Stimulated activated memory B cell treated with anti-CD40 and anti-IgM and Interleukin-4, amounts not matched to agents 10 μg/mL and 1 μg/mL and 100 μg/mL, for 72 hours (primary cell): ENCODE data around the gene SSMEM1.
"Not testable (repeated sequence)": the region's sequence is repeated elsewhere in the genome, so short reads cannot be mapped to it uniquely, and the experiment has no call there.

ENCODE experiments used
- ATAC-seq: fragments of 150-1000 bp; cut with Tn5 transposase; 2 replicates; pipeline ENCODE4 v1.10.0; 2021
- H3K27ac Mint-ChIP-seq: one replicate; pipeline ENCODE4 v1.8.0; 2022; ENCODE audit warnings: mild to moderate bottlenecking, mixed read lengths
- H3K27me3 Mint-ChIP-seq: one replicate; pipeline ENCODE4 v1.8.0; 2022; ENCODE audit warnings: mixed read lengths
- H3K36me3 Mint-ChIP-seq: one replicate; pipeline ENCODE4 v1.8.0; 2022; ENCODE audit warnings: mixed read lengths
- H3K4me1 Mint-ChIP-seq: one replicate; pipeline ENCODE4 v1.8.0; 2022; ENCODE audit warnings: mixed read lengths
- H3K4me3 Mint-ChIP-seq: one replicate; pipeline ENCODE4 v1.8.0; 2022; ENCODE audit warnings: mild to moderate bottlenecking, moderate library complexity, mixed read lengths
- H3K9me3 Mint-ChIP-seq: one replicate; pipeline ENCODE4 v1.8.0; 2022; ENCODE audit warnings: mixed read lengths

SSMEM1 gene

DNA sequence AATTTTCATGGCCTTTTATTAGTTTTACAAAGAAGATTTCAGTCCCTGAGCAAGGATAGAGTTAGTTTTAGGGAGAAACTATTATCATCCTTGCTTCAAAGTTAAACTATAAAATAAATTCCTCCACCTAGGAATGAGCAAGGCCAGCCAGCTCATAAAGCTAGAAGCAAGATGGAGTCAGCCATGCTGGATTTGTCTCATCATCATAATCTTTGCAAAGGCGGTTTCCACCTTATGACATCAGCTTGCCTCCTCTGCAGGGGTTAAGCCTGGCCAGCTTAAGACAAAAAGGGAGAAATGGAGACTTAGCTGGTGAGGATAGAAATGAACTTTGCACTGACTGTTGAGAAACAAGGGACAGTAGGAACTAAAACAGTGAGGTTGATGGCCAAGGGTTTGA, 18.7 kb downstream of the SSMEM1 start:
- Mint-ChIP-seq H3K9me3 (peaks cover 5% of the 10 kb centered on the region), H3K36me3 (no peaks in the 10 kb centered on the region), H3K27ac (no peak overlapping the region), H3K4me1 (no peaks in the 10 kb centered on the region), H3K4me3 (no peak overlapping the region), H3K27me3 (no peaks in the 10 kb centered on the region)
- no peak for ATAC-seq

DNA sequence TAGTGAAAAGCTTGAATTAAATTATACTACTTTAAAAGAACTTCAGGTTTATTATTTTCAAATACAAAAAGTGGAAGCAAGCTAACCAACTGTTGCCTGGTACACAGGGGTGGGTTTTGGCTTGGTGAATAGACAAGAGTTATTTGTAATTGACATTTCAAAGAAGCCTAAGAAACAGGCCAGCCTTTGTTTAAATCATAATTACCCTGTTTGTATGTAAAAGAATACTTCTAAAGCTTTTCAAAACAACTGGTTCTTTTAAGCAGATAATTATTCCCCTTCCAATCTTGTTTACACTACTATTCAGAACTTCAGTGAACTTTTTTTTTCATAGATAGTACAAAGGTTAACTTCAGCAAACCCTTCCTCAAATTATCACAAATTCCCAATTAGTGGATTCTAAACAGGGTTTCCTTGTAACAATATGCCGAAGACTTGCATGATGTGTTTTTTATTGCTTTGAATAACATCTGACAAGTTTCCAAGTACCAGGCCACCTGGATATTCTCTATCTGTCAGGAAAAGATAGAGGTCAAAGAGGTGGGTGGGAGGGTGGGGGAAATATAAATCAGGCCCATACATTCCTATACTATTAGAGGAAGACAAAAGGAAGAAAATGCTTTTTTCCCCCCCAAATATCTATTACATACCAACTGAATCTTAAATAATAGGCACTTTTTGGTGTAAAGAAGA, 20.4 kb downstream of the SSMEM1 start:
- peaks cover 5% of the 10 kb centered on the region for H3K9me3 Mint-ChIP-seq
- H3K4me1 Mint-ChIP-seq = no peaks in the 10 kb centered on the region
- H3K4me3 Mint-ChIP-seq = no peak overlapping the region
- no peak for ATAC-seq
- H3K27ac Mint-ChIP-seq = no peak overlapping the region
- peaks cover 8% of the 10 kb centered on the region for H3K27me3 Mint-ChIP-seq
- H3K36me3 Mint-ChIP-seq = no peaks in the 10 kb centered on the region

DNA sequence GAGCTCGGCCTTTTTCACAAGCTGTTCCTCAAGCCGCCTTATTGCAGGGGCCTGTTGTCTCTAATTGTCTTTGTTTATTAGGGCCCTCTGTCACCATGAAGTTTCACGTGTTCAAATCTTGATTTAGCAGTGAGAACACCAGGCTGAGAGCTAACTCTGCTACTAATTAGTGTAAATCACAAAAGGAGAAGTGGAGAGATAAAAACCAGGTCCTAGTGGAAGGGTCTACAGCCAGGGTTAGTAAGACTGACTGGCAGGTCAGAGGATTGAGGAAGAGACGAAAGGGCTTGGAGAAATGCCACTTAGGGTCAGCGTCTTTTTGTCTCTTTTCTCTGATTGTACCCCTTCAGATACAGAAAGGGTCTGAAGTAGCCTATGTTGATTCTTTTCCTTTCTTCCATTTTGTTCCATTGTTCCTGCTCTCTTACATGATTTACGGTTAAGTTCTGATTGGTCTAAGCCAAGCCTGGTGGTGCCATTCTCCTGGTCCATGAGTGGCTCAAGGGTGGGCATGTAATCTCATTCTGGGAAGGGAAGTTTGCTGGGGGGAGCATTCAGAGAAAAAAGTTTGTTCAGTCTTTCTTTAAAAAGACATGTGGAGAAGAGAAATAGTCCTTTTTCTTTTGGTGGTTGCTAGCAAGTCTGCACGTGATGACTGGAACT, 21.3 kb downstream of the SSMEM1 start:
- Mint-ChIP-seq H3K27me3 (peaks cover 8% of the 10 kb centered on the region), H3K4me3 (no peak overlapping the region), H3K4me1 (no peaks in the 10 kb centered on the region), H3K36me3 (no peaks in the 10 kb centered on the region), H3K27ac (no peak overlapping the region), H3K9me3 (peaks cover 1% of the 10 kb centered on the region)
- no peak for ATAC-seq

DNA sequence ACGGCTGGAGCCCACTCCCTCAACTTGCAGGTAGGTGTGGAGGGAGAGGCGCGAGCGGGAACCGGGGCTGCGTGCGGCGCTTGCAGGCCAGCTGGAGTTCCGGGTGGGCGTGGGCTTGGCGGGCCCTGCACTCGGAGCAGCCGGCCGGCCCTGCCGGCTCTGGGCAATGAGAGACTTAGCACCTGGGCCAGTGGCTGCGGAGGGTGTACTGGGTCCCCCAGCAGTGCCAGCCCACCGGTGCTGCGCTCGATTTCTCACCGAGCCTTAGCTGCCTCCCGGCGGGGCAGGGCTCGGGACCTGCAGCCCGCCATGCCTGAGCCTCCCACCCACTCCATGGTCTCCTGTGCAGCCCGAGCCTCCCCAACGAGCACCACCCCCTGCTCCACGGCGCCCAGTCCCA, 22.3 kb downstream of the SSMEM1 start:
- not testable (repeated sequence) for H3K27ac Mint-ChIP-seq, H3K36me3 Mint-ChIP-seq, ATAC-seq, H3K4me3 Mint-ChIP-seq, H3K9me3 Mint-ChIP-seq, H3K4me1 Mint-ChIP-seq, H3K27me3 Mint-ChIP-seq

DNA sequence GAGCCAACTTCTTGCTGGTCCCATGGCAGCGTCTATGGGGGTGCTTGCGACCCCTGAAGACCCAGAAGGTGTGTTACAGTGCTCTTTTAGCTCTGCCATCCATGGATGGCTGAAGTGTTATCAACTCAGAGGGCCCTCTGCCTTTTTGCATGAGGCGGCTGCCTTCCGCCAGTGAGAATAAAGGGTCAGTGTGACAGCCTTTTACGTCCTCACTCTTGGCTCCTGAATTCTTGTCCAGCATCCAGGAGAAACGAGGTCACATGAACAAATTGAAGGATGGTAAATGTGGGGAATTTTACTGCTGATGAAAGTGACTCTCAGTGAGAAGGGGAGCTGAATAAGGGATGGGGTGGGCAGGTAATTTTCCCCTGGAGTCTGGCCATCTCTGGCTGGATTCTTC, 24.1 kb downstream of the SSMEM1 start:
- Mint-ChIP-seq H3K27ac (no peak overlapping the region), H3K4me3 (no peak overlapping the region), H3K27me3 (peaks cover 18% of the 10 kb centered on the region), H3K36me3 (no peaks in the 10 kb centered on the region), H3K4me1 (no peaks in the 10 kb centered on the region), H3K9me3 (no peaks in the 10 kb centered on the region)
- no peak for ATAC-seq

DNA sequence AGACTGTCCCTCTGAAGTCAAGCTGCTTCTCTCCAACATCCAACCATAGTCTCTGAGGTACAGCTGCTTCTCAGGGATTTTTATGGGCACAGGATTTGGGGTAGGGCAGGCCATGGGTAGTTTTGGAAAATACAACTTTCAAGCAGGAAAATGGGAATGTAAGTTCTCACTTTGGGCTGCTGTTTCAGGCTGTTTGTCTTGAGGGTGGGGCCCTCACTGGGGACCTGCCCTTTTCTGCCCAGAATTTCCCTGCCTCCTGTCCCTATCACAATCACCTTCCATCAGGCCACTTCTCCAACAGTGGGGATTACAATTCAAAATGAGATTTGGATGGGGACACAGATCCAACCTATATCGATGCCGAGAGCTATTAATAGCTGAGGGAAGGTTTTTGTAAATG, 24.5 kb downstream of the SSMEM1 start:
- no peak for ATAC-seq
- H3K36me3 Mint-ChIP-seq = no peaks in the 10 kb centered on the region
- H3K27me3 Mint-ChIP-seq = peaks cover 18% of the 10 kb centered on the region
- no peak overlapping the region for H3K27ac Mint-ChIP-seq
- no peaks in the 10 kb centered on the region for H3K9me3 Mint-ChIP-seq
- no peak overlapping the region for H3K4me3 Mint-ChIP-seq
- H3K4me1 Mint-ChIP-seq = no peaks in the 10 kb centered on the region

DNA sequence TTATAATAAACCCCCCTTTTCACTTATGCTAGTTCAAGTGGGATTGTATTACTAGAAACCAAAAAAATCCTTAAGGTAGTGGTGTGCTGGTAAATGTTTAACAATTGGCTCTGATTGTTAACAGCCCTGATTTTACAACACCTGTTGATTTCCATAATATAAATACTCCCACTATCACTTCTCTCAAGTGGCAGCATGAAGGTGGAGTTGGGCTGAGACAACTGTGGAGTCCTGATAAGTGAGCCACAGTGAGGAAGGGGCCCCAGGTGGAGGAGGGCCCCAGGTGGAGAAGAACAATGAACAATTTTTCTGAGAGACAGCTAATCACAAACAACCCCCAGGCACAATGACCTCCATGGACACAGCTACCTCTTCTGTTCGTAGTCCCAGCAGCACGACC, 26.4 kb downstream of the SSMEM1 start:
- Mint-ChIP-seq H3K9me3 (no peaks in the 10 kb centered on the region), H3K4me3 (no peak overlapping the region), H3K27me3 (peaks cover 18% of the 10 kb centered on the region), H3K27ac (no peak overlapping the region), H3K36me3 (no peaks in the 10 kb centered on the region), H3K4me1 (no peaks in the 10 kb centered on the region)
- no peak for ATAC-seq

DNA sequence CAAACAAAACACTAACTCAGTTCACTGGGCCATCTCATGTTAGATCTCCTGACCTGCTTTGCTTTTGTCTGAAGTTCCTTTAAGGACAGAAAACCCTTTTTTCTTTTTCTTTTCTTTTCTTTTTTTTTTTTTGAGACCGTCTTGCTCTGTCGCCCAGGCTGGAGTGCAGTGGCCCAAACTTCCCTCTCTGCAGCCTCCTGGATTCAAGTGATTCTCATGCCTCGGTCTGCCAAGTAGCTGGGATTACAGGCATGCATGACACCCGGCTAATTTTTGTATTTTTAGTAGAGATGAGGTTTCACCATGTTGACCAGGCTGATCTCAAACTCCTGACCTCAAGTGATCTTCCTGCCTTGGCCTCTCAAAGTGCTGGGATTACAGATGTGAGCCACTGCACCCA, 28.7 kb downstream of the SSMEM1 start:
- H3K4me3 Mint-ChIP-seq, H3K36me3 Mint-ChIP-seq, H3K9me3 Mint-ChIP-seq, H3K4me1 Mint-ChIP-seq, ATAC-seq, H3K27ac Mint-ChIP-seq: not testable (repeated sequence)
- H3K27me3 Mint-ChIP-seq = peaks cover 27% of the 10 kb centered on the region

DNA sequence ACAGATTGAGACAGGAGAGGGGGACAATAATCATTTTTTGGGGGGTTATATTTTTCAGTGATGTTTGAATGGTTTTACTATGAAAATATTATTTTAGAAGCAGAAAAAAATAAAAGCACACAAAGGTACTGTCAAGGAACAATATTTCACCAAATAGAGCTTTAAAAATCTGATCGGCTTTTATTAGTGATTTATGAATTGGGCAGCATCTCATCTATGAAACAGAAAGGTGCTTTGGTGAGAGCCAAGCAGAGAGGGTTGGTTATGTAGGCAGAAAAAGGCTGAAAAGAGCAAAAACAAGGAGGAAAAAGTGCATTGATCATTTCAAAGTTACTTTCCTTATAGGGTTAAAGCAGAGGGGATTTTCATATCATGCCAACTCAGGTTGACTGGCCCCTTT, 32.6 kb downstream of the SSMEM1 start:
- peaks cover 12% of the 10 kb centered on the region for H3K4me1 Mint-ChIP-seq
- no peaks in the 10 kb centered on the region for H3K36me3 Mint-ChIP-seq
- no peak overlapping the region for H3K4me3 Mint-ChIP-seq
- no peaks in the 10 kb centered on the region for H3K9me3 Mint-ChIP-seq
- no peak for ATAC-seq
- H3K27me3 Mint-ChIP-seq = peaks cover 19% of the 10 kb centered on the region
- no peak overlapping the region for H3K27ac Mint-ChIP-seq

DNA sequence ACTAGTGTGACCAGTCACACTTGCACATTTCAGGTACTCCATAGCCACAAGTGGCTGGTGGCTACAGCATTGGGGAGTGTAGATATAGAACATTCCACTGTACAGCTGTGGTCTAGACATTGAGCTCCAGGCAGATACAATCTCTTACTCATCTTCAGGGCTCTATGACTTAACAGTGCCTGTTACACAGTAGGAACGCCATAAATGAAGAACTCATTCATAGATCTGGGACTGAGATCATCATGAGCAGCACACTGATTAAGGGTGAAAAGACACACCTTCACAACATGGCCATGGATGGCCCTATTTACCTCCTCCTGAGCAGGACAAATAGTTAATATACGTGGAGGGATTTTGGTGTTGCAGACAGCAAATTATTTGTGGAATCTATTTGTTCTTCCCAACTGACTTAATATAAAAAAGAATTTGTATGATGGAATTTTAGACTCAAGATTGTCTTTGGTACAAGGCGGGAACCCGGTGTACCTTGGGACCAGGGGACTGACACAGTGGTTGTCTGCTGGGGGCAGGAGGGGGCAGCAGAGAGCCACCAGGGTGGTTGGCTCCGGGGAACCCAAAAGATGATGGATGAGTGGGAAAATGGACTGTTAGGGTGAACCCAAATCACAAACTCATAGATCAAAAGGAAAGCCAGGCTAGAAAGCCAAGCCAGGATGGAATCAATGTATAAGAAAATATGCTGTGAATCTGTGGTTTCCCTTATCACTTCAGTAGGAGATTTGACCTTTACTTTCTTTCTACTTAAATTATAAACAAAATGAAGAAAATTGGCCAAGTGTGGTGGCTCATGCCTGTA, 34.7 kb downstream of the SSMEM1 start:
- Mint-ChIP-seq H3K4me1 (peaks cover 12% of the 10 kb centered on the region), H3K9me3 (peaks cover 9% of the 10 kb centered on the region), H3K27ac (no peak overlapping the region), H3K4me3 (no peak overlapping the region), H3K36me3 (peaks cover 6% of the 10 kb centered on the region), H3K27me3 (peaks cover 8% of the 10 kb centered on the region)
- no peak for ATAC-seq

DNA sequence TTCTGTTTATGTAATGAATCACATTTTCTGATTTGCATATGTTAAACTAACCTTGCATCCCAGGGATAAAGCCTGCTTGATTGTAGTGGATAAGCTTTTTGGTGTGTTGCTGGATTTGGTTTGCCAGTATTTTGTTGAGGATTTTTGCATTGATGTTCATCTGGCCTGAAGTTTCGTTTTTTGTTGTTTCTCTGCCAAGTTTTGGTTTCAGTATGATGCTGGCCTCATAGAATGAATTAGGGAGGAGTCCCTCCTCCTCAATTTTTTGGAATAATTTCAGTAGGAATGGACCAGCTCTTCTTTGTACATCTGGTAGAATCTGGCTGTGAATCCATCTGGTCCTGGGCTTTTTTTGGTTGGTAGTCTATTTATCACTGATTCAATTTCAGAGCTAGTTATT, 35.8 kb downstream of the SSMEM1 start:
- not testable (repeated sequence) for H3K36me3 Mint-ChIP-seq, H3K4me3 Mint-ChIP-seq, ATAC-seq, H3K27ac Mint-ChIP-seq, H3K9me3 Mint-ChIP-seq, H3K27me3 Mint-ChIP-seq
- H3K4me1 Mint-ChIP-seq = peaks cover 12% of the 10 kb centered on the region

DNA sequence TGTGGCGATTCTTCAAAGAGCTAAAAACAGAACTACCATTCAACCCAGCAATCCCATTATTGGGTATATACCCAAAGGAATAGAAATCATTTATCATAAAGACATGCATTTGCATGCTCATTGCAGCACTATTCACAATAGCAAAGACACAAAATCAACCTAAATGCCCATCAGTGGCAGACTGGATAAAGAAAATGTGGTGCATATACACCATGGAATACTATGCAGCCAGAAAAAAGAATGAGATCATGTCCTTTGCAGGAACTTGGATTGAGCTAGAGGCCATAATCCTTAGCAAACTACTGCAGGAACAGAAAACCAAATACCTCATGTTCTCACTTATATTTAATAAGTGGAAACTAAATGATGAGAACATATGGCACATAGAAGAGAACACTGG, 38.8 kb downstream of the SSMEM1 start:
- H3K27me3 Mint-ChIP-seq, H3K36me3 Mint-ChIP-seq, H3K27ac Mint-ChIP-seq, H3K4me3 Mint-ChIP-seq, ATAC-seq: not testable (repeated sequence)
- H3K9me3 Mint-ChIP-seq = peaks cover 12% of the 10 kb centered on the region
- H3K4me1 Mint-ChIP-seq = peaks cover 12% of the 10 kb centered on the region

DNA sequence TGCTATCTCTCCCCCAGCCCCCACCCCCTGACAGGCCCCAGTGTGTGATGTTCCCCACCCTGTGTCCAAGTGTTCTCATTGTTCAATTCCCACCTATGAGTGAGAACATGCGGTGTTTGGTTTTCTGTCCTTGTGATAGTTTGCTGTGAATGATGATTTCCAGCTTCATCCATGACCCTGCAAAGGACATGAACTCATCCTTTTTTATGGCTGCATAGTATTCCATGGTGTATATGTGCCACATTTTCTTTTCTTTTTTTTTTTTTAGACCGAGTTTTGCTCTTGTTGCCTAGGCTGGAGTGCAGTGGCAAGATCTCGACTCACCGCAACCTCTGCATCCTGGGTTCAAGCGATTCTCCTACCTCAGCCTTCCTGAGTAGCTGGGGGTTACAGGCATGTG, 41.2 kb downstream of the SSMEM1 start:
- not testable (repeated sequence) for H3K36me3 Mint-ChIP-seq, H3K4me1 Mint-ChIP-seq, H3K27me3 Mint-ChIP-seq, ATAC-seq, H3K4me3 Mint-ChIP-seq, H3K27ac Mint-ChIP-seq
- peaks cover 24% of the 10 kb centered on the region for H3K9me3 Mint-ChIP-seq

DNA sequence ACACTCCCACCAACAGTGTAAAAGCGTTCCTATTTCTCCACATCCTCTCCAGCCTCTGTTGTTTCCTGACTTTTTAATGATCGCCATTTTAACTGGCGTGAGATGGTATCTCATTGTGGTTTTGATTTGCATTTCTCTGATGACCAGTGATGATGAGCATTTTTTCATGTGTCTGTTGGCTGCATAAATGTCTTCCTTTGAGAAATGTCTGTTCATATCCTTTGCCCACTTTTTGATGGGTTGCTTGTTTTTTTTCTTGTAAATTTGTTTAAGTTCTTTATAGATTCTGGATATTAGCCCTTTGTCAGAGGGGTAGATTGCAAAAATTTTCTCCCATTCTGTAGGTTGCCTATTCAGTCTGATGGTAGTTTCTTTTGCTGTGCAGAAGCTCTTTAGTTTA, 42.0 kb downstream of the SSMEM1 start:
- H3K4me3 Mint-ChIP-seq, H3K4me1 Mint-ChIP-seq, H3K27ac Mint-ChIP-seq, H3K36me3 Mint-ChIP-seq, ATAC-seq: not testable (repeated sequence)
- peaks cover 27% of the 10 kb centered on the region for H3K9me3 Mint-ChIP-seq
- H3K27me3 Mint-ChIP-seq = peaks cover 14% of the 10 kb centered on the region

DNA sequence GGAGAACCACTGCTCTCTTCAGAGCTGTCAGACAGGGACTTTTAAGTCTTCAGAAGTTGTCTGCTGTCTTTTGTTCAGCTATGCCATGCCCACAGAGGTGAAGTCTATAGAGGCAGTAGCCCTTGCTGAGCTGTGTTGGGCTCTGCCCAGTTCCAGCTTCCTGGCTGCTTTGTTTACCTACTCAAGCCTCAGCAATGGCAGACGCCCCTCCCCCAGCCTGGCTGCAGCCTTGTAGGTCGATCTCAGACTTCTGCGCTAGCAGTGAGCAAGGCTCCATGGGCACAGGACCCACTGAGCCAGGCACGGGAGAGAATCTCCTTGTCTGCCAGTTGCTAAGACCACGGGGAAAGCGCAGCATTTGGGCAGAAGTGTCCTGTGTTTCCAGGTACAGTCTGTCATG, 46.9 kb downstream of the SSMEM1 start:
- H3K4me1 Mint-ChIP-seq = no peaks in the 10 kb centered on the region
- peaks cover 20% of the 10 kb centered on the region for H3K9me3 Mint-ChIP-seq
- H3K36me3 Mint-ChIP-seq = no peaks in the 10 kb centered on the region
- peaks cover 26% of the 10 kb centered on the region for H3K27me3 Mint-ChIP-seq
- no peak overlapping the region for H3K4me3 Mint-ChIP-seq
- no peak for ATAC-seq
- H3K27ac Mint-ChIP-seq = no peak overlapping the region

DNA sequence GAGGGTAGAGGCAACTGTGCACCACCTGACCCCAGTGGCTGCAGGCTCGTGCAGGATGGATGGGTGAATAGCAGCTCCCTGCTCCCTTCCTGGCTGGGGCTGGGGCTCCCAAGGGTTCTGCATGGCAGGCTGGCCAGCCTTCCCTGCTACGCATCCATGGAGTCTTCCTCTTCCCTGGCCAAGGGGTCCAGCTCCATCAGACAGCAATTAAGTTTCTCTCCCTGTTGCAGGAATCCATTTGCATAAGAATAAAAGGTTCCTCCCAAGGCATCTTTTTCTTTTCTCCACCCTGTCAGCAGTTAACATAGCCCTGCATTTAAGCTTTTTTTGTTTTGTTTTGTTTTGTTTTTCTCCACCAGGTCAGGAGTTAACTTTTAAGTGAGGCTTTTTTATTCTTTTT, 49.0 kb downstream of the SSMEM1 start:
- H3K4me3 Mint-ChIP-seq = no peak overlapping the region
- H3K4me1 Mint-ChIP-seq = no peaks in the 10 kb centered on the region
- no peak for ATAC-seq
- H3K27ac Mint-ChIP-seq = no peak overlapping the region
- peaks cover 32% of the 10 kb centered on the region for H3K27me3 Mint-ChIP-seq
- H3K36me3 Mint-ChIP-seq = no peaks in the 10 kb centered on the region
- H3K9me3 Mint-ChIP-seq = peaks cover 26% of the 10 kb centered on the region
